PC-9 (cell line): Measurements from ENCODE around the gene ANKS1B.
"Not testable (repeated sequence)": the region's sequence is repeated elsewhere in the genome, so short reads cannot be mapped to it uniquely, and the experiment has no call there.

ENCODE experiments used
- EZH2 ChIP-seq: fragments of 200-600 bp; sonication (generic); IDR thresholded peaks from 2 replicates; pipeline ENCODE4 v1.8.0; 2017; ENCODE audit warnings: antibody characterized with exemption, low read depth
- TF ChIP-seq, protein P1 (sequence below): fragments of 200-600 bp; sonication (generic); conservative IDR thresholded peaks from 2 replicates; pipeline ENCODE4 v1.6.1; 2017; ENCODE audit warnings: mixed run types, antibody characterized with exemption, mild to moderate bottlenecking, moderate library complexity

GRCh38 chr12:100005846-100006245 lies 21.1 kb upstream of the ANKS1B start:
- TF ChIP-seq, protein P1, sequence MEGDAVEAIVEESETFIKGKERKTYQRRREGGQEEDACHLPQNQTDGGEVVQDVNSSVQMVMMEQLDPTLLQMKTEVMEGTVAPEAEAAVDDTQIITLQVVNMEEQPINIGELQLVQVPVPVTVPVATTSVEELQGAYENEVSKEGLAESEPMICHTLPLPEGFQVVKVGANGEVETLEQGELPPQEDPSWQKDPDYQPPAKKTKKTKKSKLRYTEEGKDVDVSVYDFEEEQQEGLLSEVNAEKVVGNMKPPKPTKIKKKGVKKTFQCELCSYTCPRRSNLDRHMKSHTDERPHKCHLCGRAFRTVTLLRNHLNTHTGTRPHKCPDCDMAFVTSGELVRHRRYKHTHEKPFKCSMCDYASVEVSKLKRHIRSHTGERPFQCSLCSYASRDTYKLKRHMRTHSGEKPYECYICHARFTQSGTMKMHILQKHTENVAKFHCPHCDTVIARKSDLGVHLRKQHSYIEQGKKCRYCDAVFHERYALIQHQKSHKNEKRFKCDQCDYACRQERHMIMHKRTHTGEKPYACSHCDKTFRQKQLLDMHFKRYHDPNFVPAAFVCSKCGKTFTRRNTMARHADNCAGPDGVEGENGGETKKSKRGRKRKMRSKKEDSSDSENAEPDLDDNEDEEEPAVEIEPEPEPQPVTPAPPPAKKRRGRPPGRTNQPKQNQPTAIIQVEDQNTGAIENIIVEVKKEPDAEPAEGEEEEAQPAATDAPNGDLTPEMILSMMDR = not testable (repeated sequence)
- not testable (repeated sequence) for TF ChIP-seq EZH2
